Ovary (tissue), 3 donors: ENCODE data around the gene CTU1.

Source experiments
- EP300 ChIP-seq: sonication (generic); formaldehyde crosslinking; IDR thresholded peaks from one replicate; pipeline ENCODE4 v1.6.1; 2017; ENCODE audit warnings: antibody characterized with exemption
- POLR2A ChIP-seq: fragments of 450-650 bp; IDR thresholded peaks from one replicate; pipeline ENCODE4 v1.6.1; 2017; ENCODE audit warnings: antibody characterized with exemption, mild to moderate bottlenecking, moderate library complexity
- TF ChIP-seq, protein P1 (sequence below), 3 donors: fragments of 450-650 bp in 2 of 3; fragments of 200-600 bp in 1 of 3; IDR thresholded peaks; one replicate each; pipeline versions ENCODE4 v1.5.1 to v1.8.0; 2016 to 2022; ENCODE audit warnings: antibody characterized with exemption in 3 of 3, mild to moderate bottlenecking in 1 of 3
- donor health status: DM: no; HTN: no; CAD: no.

DNA sequence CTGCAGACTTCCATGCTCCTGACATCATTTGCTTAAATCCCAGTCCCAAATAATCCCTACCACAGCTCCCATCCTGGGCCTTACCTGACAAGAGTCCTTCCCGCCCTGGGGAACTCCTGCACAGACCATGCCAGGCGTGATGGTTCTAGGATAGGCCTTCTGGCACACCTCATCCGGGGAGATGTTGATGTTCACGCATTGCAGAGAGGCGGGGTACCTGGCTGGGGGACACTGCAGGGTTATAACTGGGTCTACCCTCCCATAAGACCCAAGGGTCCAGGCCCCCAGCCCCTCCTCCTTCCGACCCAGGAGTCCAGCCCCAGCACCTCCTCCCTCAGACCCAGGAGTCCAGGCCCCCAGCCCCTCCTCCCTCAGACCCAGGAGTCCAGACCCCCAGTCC, 29.5 kb downstream of the CTU1 start:
- TF ChIP-seq, protein P1, sequence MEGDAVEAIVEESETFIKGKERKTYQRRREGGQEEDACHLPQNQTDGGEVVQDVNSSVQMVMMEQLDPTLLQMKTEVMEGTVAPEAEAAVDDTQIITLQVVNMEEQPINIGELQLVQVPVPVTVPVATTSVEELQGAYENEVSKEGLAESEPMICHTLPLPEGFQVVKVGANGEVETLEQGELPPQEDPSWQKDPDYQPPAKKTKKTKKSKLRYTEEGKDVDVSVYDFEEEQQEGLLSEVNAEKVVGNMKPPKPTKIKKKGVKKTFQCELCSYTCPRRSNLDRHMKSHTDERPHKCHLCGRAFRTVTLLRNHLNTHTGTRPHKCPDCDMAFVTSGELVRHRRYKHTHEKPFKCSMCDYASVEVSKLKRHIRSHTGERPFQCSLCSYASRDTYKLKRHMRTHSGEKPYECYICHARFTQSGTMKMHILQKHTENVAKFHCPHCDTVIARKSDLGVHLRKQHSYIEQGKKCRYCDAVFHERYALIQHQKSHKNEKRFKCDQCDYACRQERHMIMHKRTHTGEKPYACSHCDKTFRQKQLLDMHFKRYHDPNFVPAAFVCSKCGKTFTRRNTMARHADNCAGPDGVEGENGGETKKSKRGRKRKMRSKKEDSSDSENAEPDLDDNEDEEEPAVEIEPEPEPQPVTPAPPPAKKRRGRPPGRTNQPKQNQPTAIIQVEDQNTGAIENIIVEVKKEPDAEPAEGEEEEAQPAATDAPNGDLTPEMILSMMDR (IDR thresholded peaks at IDR 0.05): no peak
- no peak for TF ChIP-seq POLR2A
- TF ChIP-seq EP300: no peak
